Stimulated activated CD4-positive, alpha-beta T cell treated with anti-CD3 and anti-CD28 coated beads, Interleukin-15, amount 100 ng/mL, for 24 hours (primary cell): ENCODE data around the gene SELENOT.

Experiments used
- DNase-seq: peaks from one replicate; pipeline ENCODE4 v3.0.0-alpha.2; 2020

Gene SELENOT

DNA sequence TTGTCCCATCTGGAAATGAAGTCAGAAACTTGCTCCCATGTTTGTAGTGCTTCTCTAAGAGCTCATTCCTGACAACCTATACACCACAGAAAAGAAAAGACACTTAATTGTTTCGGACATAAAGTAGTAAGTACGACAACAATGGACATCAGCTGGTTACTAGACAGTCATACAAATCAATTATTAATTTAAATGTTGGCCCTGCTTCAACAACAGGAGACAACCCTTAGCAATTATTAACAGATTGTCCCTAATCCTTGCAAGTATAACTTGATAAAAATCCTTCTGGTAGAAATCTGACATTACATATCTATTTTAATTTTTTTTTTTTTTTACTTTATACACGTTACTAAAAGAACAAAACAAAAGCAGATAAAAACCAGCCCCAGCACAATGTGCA lies 70.8 kb downstream of the SELENOT start:
- no peak for DNase-seq

DNA sequence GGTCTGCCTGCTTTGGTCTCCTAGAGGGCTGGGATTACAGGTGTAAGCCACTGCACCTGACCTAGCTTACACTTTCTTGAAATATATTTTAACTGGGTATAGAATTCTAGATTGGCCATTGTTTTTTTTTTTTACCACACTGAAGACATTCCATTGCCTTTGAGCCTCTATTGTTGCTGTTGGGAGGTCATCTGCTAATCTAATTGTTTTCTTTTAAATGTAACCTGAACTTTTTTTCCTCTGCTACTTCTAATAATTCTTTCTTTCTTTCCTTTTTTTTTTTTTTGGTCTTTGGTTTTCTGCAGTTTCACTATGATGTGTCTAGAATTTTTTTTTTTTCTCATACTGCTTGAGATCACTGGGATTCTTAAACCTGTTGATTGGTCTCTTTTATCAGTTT lies 72.5 kb downstream of the SELENOT start:
- no peak for DNase-seq
